ENCODE measurements around the gene WEE1.

The WEE1 gene

GRCh38 chr11:9575260-9576240, 2.1 kb downstream of the WEE1 start:
- peak overlapping the region; percentile 93 for H3K4me3 ChIP-seq (ENCODE audit: low read depth, low read length)

GRCh38 chr11:9576701-9577381, 3.4 kb downstream of the WEE1 start:
- H3K9me3 ChIP-seq (ENCODE audit: control insufficient read depth, insufficient read depth, low read length), result no peaks in the 10 kb centered on the region
- peaks cover 20% of the 10 kb centered on the region for H3K4me1 ChIP-seq (ENCODE audit: control insufficient read depth, insufficient read depth, low read length)
- H3K4me3 ChIP-seq (ENCODE audit: low read depth, low read length), result peak overlapping the region; percentile 93
- peaks cover 68% of the 10 kb centered on the region for H3K36me3 ChIP-seq (ENCODE audit: control insufficient read depth, insufficient read depth, low read length)
- no peaks in the 10 kb centered on the region for H3K27me3 ChIP-seq (ENCODE audit: control insufficient read depth, insufficient read depth, low read length)
- peak overlapping the region; percentile 95 for H3K27ac ChIP-seq (ENCODE audit: low read depth, low read length)
- H3K9ac ChIP-seq (ENCODE audit: low read depth, low read length), result peak overlapping the region; percentile 95

More at GRCh38 chr11:9575260-9576240, 2.1 kb downstream of the WEE1 start:
- Histone ChIP-seq H3K27ac (ENCODE audit: low read depth, low read length) (peak overlapping the region; percentile 95), H3K4me1 (ENCODE audit: control insufficient read depth, insufficient read depth, low read length) (peaks cover 33% of the 10 kb centered on the region), H3K9ac (ENCODE audit: low read depth, low read length) (peak overlapping the region; percentile 95), H3K9me3 (ENCODE audit: control insufficient read depth, insufficient read depth, low read length) (no peaks in the 10 kb centered on the region), H3K27me3 (ENCODE audit: control insufficient read depth, insufficient read depth, low read length) (no peaks in the 10 kb centered on the region), H3K36me3 (ENCODE audit: control insufficient read depth, insufficient read depth, low read length) (peaks cover 55% of the 10 kb centered on the region)

GRCh38 chr11:9577556-9577955, 4.1 kb downstream of the WEE1 start:
- peak overlapping the region; percentile 93 for H3K4me3 ChIP-seq (ENCODE audit: low read depth, low read length)
- no peak overlapping the region; the same call in 1 of the 2 replicates for H3K9ac ChIP-seq (ENCODE audit: low read depth, low read length)
- peaks cover 16% of the 10 kb centered on the region for H3K4me1 ChIP-seq (ENCODE audit: control insufficient read depth, insufficient read depth, low read length)
- H3K36me3 ChIP-seq (ENCODE audit: control insufficient read depth, insufficient read depth, low read length), result peaks cover 75% of the 10 kb centered on the region
- H3K27me3 ChIP-seq (ENCODE audit: control insufficient read depth, insufficient read depth, low read length), result no peaks in the 10 kb centered on the region
- H3K27ac ChIP-seq (ENCODE audit: low read depth, low read length), result peak overlapping the region; percentile 95
- no peaks in the 10 kb centered on the region for H3K9me3 ChIP-seq (ENCODE audit: control insufficient read depth, insufficient read depth, low read length)

- Histone ChIP-seq H3K36me3 (ENCODE audit: control insufficient read depth, insufficient read depth, low read length) (peaks cover 95% of the 10 kb centered on the region), H3K27ac (ENCODE audit: low read depth, low read length) (no peak overlapping the region), H3K4me3 (ENCODE audit: low read depth, low read length) (no peak overlapping the region), H3K9me3 (ENCODE audit: control insufficient read depth, insufficient read depth, low read length) (no peaks in the 10 kb centered on the region), H3K4me1 (ENCODE audit: control insufficient read depth, insufficient read depth, low read length) (peaks cover 16% of the 10 kb centered on the region), H3K27me3 (ENCODE audit: control insufficient read depth, insufficient read depth, low read length) (no peaks in the 10 kb centered on the region), H3K9ac (ENCODE audit: low read depth, low read length) (no peak overlapping the region)
Measured at GRCh38 chr11:9580894-9581293, 7.4 kb downstream of the WEE1 start.

GRCh38 chr11:9581556-9582161, 8.2 kb downstream of the WEE1 start:
- Histone ChIP-seq H3K27me3 (ENCODE audit: control insufficient read depth, insufficient read depth, low read length) (no peaks in the 10 kb centered on the region), H3K9me3 (ENCODE audit: control insufficient read depth, insufficient read depth, low read length) (no peaks in the 10 kb centered on the region)

DNA sequence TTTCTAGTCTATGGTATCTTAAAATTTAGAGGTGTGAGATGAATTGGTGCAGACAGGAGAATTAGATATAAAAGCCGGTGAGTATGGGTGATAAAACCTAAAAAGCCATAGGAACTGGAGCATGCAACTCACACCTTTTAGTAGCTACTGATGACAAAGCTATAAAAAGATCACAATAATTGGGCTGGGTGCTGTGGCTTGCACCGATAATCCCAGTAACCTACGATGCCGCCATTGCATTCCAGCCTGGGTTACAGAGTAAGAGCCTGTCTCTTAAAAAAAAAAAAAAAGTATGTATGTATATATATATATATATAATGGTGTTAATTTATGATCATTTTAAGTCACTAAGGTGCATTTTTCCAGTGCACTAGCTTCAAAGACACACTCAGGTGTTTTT, 17.2 kb downstream of the WEE1 start:
- Histone ChIP-seq H3K27ac (ENCODE audit: low read depth, low read length) (peak overlapping the region; percentile 2), H3K27me3 (ENCODE audit: control insufficient read depth, insufficient read depth, low read length) (no peaks in the 10 kb centered on the region), H3K9ac (ENCODE audit: low read depth, low read length) (no peak overlapping the region), H3K4me3 (ENCODE audit: low read depth, low read length) (no peak overlapping the region), H3K9me3 (ENCODE audit: control insufficient read depth, insufficient read depth, low read length) (no peaks in the 10 kb centered on the region), H3K4me1 (ENCODE audit: control insufficient read depth, insufficient read depth, low read length) (peaks cover 14% of the 10 kb centered on the region), H3K36me3 (ENCODE audit: control insufficient read depth, insufficient read depth, low read length) (peaks cover 50% of the 10 kb centered on the region)

More at GRCh38 chr11:9581556-9582161, 8.2 kb downstream of the WEE1 start:
- Histone ChIP-seq H3K4me1 (ENCODE audit: control insufficient read depth, insufficient read depth, low read length) (peaks cover 13% of the 10 kb centered on the region), H3K27ac (ENCODE audit: low read depth, low read length) (no peak overlapping the region), H3K36me3 (ENCODE audit: control insufficient read depth, insufficient read depth, low read length) (peaks cover 95% of the 10 kb centered on the region), H3K4me3 (ENCODE audit: low read depth, low read length) (no peak overlapping the region), H3K9ac (ENCODE audit: low read depth, low read length) (no peak overlapping the region)

- H3K9ac ChIP-seq (ENCODE audit: low read depth, low read length), result no peak overlapping the region
- H3K36me3 ChIP-seq (ENCODE audit: control insufficient read depth, insufficient read depth, low read length), result peaks cover 12% of the 10 kb centered on the region
- no peaks in the 10 kb centered on the region for H3K27me3 ChIP-seq (ENCODE audit: control insufficient read depth, insufficient read depth, low read length)
- peaks cover 14% of the 10 kb centered on the region for H3K4me1 ChIP-seq (ENCODE audit: control insufficient read depth, insufficient read depth, low read length)
- H3K9me3 ChIP-seq (ENCODE audit: control insufficient read depth, insufficient read depth, low read length), result no peaks in the 10 kb centered on the region
- no peak overlapping the region for H3K4me3 ChIP-seq (ENCODE audit: low read depth, low read length)
- H3K27ac ChIP-seq (ENCODE audit: low read depth, low read length), result peak overlapping the region; percentile 6
Measured at GRCh38 chr11:9594267-9595046, 21.0 kb downstream of the WEE1 start.

GRCh38 chr11:9596926-9597464, 23.5 kb downstream of the WEE1 start:
- Histone ChIP-seq H3K36me3 (ENCODE audit: control insufficient read depth, insufficient read depth, low read length) (no peaks in the 10 kb centered on the region), H3K9ac (ENCODE audit: low read depth, low read length) (no peak overlapping the region), H3K9me3 (ENCODE audit: control insufficient read depth, insufficient read depth, low read length) (no peaks in the 10 kb centered on the region), H3K27me3 (ENCODE audit: control insufficient read depth, insufficient read depth, low read length) (no peaks in the 10 kb centered on the region), H3K27ac (ENCODE audit: low read depth, low read length) (no peak overlapping the region), H3K4me3 (ENCODE audit: low read depth, low read length) (no peak overlapping the region), H3K4me1 (ENCODE audit: control insufficient read depth, insufficient read depth, low read length) (peaks cover 29% of the 10 kb centered on the region)

GRCh38 chr11:9600166-9600565, 26.7 kb downstream of the WEE1 start:
- Histone ChIP-seq H3K9me3 (ENCODE audit: control insufficient read depth, insufficient read depth, low read length) (no peaks in the 10 kb centered on the region), H3K27ac (ENCODE audit: low read depth, low read length) (no peak overlapping the region), H3K27me3 (ENCODE audit: control insufficient read depth, insufficient read depth, low read length) (no peaks in the 10 kb centered on the region), H3K9ac (ENCODE audit: low read depth, low read length) (no peak overlapping the region), H3K4me3 (ENCODE audit: low read depth, low read length) (no peak overlapping the region), H3K4me1 (ENCODE audit: control insufficient read depth, insufficient read depth, low read length) (peaks cover 19% of the 10 kb centered on the region), H3K36me3 (ENCODE audit: control insufficient read depth, insufficient read depth, low read length) (no peaks in the 10 kb centered on the region)

DNA sequence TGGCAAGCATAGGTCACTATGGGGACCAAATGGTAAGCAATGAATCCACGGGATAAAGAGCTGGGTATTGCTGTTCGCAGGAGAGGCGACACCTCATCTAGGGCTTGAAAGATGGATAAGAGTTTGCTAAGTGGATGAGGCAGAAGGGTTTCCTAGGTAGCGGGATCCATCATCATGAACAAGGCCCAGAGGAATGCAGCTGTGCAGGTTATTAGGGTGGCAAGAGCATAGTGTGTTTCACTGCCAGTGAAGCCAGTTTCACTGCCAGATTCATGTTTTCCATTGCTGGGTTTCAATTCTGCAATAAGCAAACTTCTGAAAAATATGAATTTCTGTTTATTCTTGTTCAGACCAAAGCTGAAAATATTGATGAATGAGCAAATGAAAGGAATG, 27.2 kb downstream of the WEE1 start:
- Histone ChIP-seq H3K4me1 (ENCODE audit: control insufficient read depth, insufficient read depth, low read length) (peaks cover 15% of the 10 kb centered on the region), H3K9ac (ENCODE audit: low read depth, low read length) (no peak overlapping the region), H3K4me3 (ENCODE audit: low read depth, low read length) (no peak overlapping the region), H3K27me3 (ENCODE audit: control insufficient read depth, insufficient read depth, low read length) (no peaks in the 10 kb centered on the region), H3K27ac (ENCODE audit: low read depth, low read length) (peak overlapping the region; percentile 77), H3K36me3 (ENCODE audit: control insufficient read depth, insufficient read depth, low read length) (no peaks in the 10 kb centered on the region), H3K9me3 (ENCODE audit: control insufficient read depth, insufficient read depth, low read length) (no peaks in the 10 kb centered on the region)
